ENCODE results near the gene TYK2. TPM values are rescaled to one million over a fixed set of nuclear protein-coding genes. Genes with fewer than 3 reads are reported as not detected.

TYK2 gene
- total and polyA plus RNA-seq, 2 of the 13 experiments (the other 11 are each of a cell fraction or from before 2014, with no cell fraction given), result 38.8 to 60.1 TPM

- CTCF ChIA-PET (ENCODE audit: low intra/inter-chr PET ratio, low total read pairs), result no interaction called here
- Histone ChIP-seq H4K20me1 (ENCODE audit: insufficient read depth, low read length) (no peaks in the 10 kb centered on the region; the same call in 1 of the 2 replicates), H3K79me2 (ENCODE audit: insufficient read depth, low read length) (peaks cover 5% of the 10 kb centered on the region), H3K4me3 (replicated peaks in 1 of 3; ENCODE audit: insufficient read depth in 1 of 3, low read depth in 2 of 3, low read length in 3 of 3) (no peak overlapping the region), H2AFZ (ENCODE audit: low read length) (no peak overlapping the region), H3K27me3 (ENCODE audit: control insufficient read depth in 1 of 2, insufficient read depth in 2 of 2, low read length in 2 of 2) (no peaks in the 10 kb centered on the region; a peak in 1 of 5 replicates), H3K4me1 (ENCODE audit: insufficient read depth, low read length) (peaks cover 17% of the 10 kb centered on the region), H3K36me3 (replicated peaks in 1 of 2; ENCODE audit: control insufficient read depth in 1 of 2, insufficient read depth in 2 of 2, low read length in 2 of 2) (peaks cover 18 to 43% of the 10 kb centered on the region in 2 experiments), H3K9me3 (ENCODE audit: low read length) (no peaks in the 10 kb centered on the region), H3K27ac (ENCODE audit: extremely low read length, insufficient read depth, low read length) (no peak overlapping the region), H3K9ac (ENCODE audit: insufficient read depth, low read depth, low read length) (no peak overlapping the region), H3K4me2 (ENCODE audit: low read depth, low read length) (no peak overlapping the region)
- no TSS peak for BruUV-seq (replicated peaks)
- DNase-seq (ENCODE audit: low spot score) (no peak), FAIRE-seq (no peak), ATAC-seq (no peak)
- WGBS (ENCODE audit: low lambda C conversion rate), result 93% methylated on average over 20 of the region's 29 CpGs
- TF ChIP-seq ZSCAN21 (CRISPR knock-in tag; IDR thresholded peaks at IDR 0.05; ENCODE audit: borderline replicate concordance), result no peak
- TF ChIP-seq ZNF468 (CRISPR knock-in tag; IDR thresholded peaks at IDR 0.05), result no peak
- TF ChIP-seq EP300 (IDR thresholded peaks at IDR 0.05; ENCODE audit: low read depth in 2 of 2, low read length in 2 of 2), result no peak
- no peak for TF ChIP-seq EP300 (CRISPR knock-in tag; IDR thresholded peaks at IDR 0.05; ENCODE audit: borderline replicate concordance)
- intact Hi-C loops (cut with micrococcal nuclease; ENCODE audit: unreplicated experiment) (no loop called here), in situ Hi-C loops (cut with HindIII; ENCODE audit: extremely low pct_ligation_motif_present, low pct_unique_long_range_greater_than_20kb) (no loop called here)
- POLR2A ChIA-PET, result interaction anchor here (1.3 to 5.1 kb wide), 3 partner anchors 15 to 63 kb away, joined by 3 to 24 read pairs (median 4); partner anchors contain the start of genes RAVER1 and TYK2
Measured at GRCh38 chr19:10317045-10317856, 63.1 kb downstream of the TYK2 start.

GRCh38 chr19:10316229-10317044 lies 63.9 kb downstream of the TYK2 start:
- ATAC-seq (peak; percentile 15), FAIRE-seq (no peak)
- TF ChIP-seq PRDM15 (CRISPR knock-in tag; IDR thresholded peaks at IDR 0.05) (no peak), SP140L (CRISPR knock-in tag; IDR thresholded peaks at IDR 0.05; ENCODE audit: borderline replicate concordance) (no peak), BRCA1 (CRISPR knock-in tag; IDR thresholded peaks at IDR 0.05) (no peak), ELK4 (CRISPR knock-in tag; IDR thresholded peaks at IDR 0.05; ENCODE audit: borderline replicate concordance) (no peak), ZNF484 (CRISPR knock-in tag; IDR thresholded peaks at IDR 0.05; ENCODE audit: borderline replicate concordance, low read depth) (no peak), NCOA5 (CRISPR knock-in tag; IDR thresholded peaks at IDR 0.05) (no peak)

More at GRCh38 chr19:10316229-10317044, 63.9 kb downstream of the TYK2 start:
- H4K20me1 ChIP-seq (ENCODE audit: insufficient read depth, low read length), result no peaks in the 10 kb centered on the region; the same call in 1 of the 2 replicates
- H3K9me3 ChIP-seq (ENCODE audit: low read length), result no peaks in the 10 kb centered on the region
- 88% methylated on average over 16 of the region's 19 CpGs for WGBS (ENCODE audit: low lambda C conversion rate)
- no peak overlapping the region for H3K27ac ChIP-seq (ENCODE audit: extremely low read length, insufficient read depth, low read length)
- no peak overlapping the region for H3K9ac ChIP-seq (ENCODE audit: insufficient read depth, low read depth, low read length)
- intact Hi-C loops (cut with micrococcal nuclease; ENCODE audit: unreplicated experiment) (no loop called here), in situ Hi-C loops (cut with HindIII; ENCODE audit: extremely low pct_ligation_motif_present, low pct_unique_long_range_greater_than_20kb) (no loop called here)
- no peak overlapping the region; a peak in 1 of 6 replicates for H3K4me3 ChIP-seq (replicated peaks in 1 of 3; ENCODE audit: insufficient read depth in 1 of 3, low read depth in 2 of 3, low read length in 3 of 3)
- peak overlapping the region; percentile 88; the same call in 1 of the 2 replicates for H3K4me2 ChIP-seq (ENCODE audit: low read depth, low read length)
- H3K79me2 ChIP-seq (ENCODE audit: insufficient read depth, low read length), result peaks cover 5% of the 10 kb centered on the region
- H3K36me3 ChIP-seq (replicated peaks in 1 of 2; ENCODE audit: control insufficient read depth in 1 of 2, insufficient read depth in 2 of 2, low read length in 2 of 2), result peaks cover 13 to 35% of the 10 kb centered on the region in 2 experiments
- H3K4me1 ChIP-seq (ENCODE audit: insufficient read depth, low read length), result peaks cover 17% of the 10 kb centered on the region
- POLR2A ChIA-PET, result interaction anchor here (1.3 to 5.1 kb wide), 4 partner anchors 16 to 64 kb away, joined by 3 to 24 read pairs (median 4); partner anchors contain the start of genes ICAM4, RAVER1 and TYK2
- H2AFZ ChIP-seq (ENCODE audit: low read length), result no peak overlapping the region
- H3K27me3 ChIP-seq (ENCODE audit: control insufficient read depth in 1 of 2, insufficient read depth in 2 of 2, low read length in 2 of 2), result no peaks in the 10 kb centered on the region; a peak in 1 of 5 replicates
- TSS peak; percentile 33 for BruUV-seq (replicated peaks)
- DNase-seq (ENCODE audit: low spot score), result no peak
- CTCF ChIA-PET (ENCODE audit: low intra/inter-chr PET ratio, low total read pairs), result no interaction called here
